ENCODE results near the gene AADACL4. TPM values are rescaled to one million over a fixed set of nuclear protein-coding genes. Genes with fewer than 3 reads are reported as not detected.

AADACL4 gene
- total RNA-seq, 1 experiment from 2014 or later = not detected

- Histone ChIP-seq H3K4ac (ENCODE audit: low read depth, low read length) (no peak overlapping the region), H3K27me3 (ENCODE audit: insufficient read depth, low read length) (no peaks in the 10 kb centered on the region), H3K4me2 (ENCODE audit: insufficient read depth, insufficient read length, low read length) (no peak overlapping the region), H3K27ac (ENCODE audit: insufficient read length, low read depth, low read length) (no peak overlapping the region), H3T11ph (ENCODE audit: low read length) (no peak overlapping the region), H3K9me3 (ENCODE audit: control insufficient read depth, low read depth, low read length) (no peaks in the 10 kb centered on the region), H2BK120ac (ENCODE audit: low read depth, low read length, poor library complexity, severe bottlenecking) (no peak overlapping the region), H4K20me1 (ENCODE audit: control insufficient read depth, insufficient read depth, insufficient read length) (no peaks in the 10 kb centered on the region), H2BK5ac (ENCODE audit: insufficient read length, low read length) (no peak overlapping the region), H2BK12ac (ENCODE audit: insufficient read length, low read depth, low read length) (no peak overlapping the region), H3K79me1 (ENCODE audit: insufficient read depth, low read depth, low read length, poor library complexity, severe bottlenecking) (no peaks in the 10 kb centered on the region), H2AFZ (ENCODE audit: low read length) (no peak overlapping the region), H3K18ac (ENCODE audit: insufficient read length, low read depth, low read length) (no peak overlapping the region), H3K23ac (ENCODE audit: insufficient read length, low read depth, low read length) (no peak overlapping the region), H3K79me2 (ENCODE audit: insufficient read depth, low read length) (no peaks in the 10 kb centered on the region), H3K4me1 (ENCODE audit: insufficient read depth, low read length) (peaks cover 2% of the 10 kb centered on the region; the same call in 1 of the 2 replicates), H3K56ac (ENCODE audit: insufficient read length, low read depth, low read length) (no peak overlapping the region), H3K23me2 (ENCODE audit: insufficient read length, low read depth, low read length, poor library complexity, severe bottlenecking) (no peaks in the 10 kb centered on the region), H2AK5ac (ENCODE audit: insufficient read length, low read length) (no peak overlapping the region), H4K91ac (ENCODE audit: insufficient read length, low read depth, low read length) (no peak overlapping the region), H4K8ac (replicated peaks; ENCODE audit: insufficient read length, low read depth, low read length) (no peak overlapping the region), H4K5ac (ENCODE audit: insufficient read length, low read depth, low read length) (no peak overlapping the region), H3K9ac (ENCODE audit: extremely low read depth, insufficient read length, low read length) (no peak overlapping the region), H2BK20ac (ENCODE audit: low read depth, low read length, poor library complexity, severe bottlenecking) (no peak overlapping the region), H2BK15ac (ENCODE audit: low read depth, low read length) (no peak overlapping the region), H3K14ac (ENCODE audit: insufficient read depth, low read length) (no peak overlapping the region)
- Mint-ChIP-seq H3K27ac (peak overlapping the region; percentile 64 to 90 (median 89); a peak in 4 of 7 replicates), H3K4me3 (no peak overlapping the region), H3K9me3 (peaks cover 2 to 3% of the 10 kb centered on the region in 2 experiments; a peak in 2 of 5 replicates), H3K4me1 (peaks cover 62 to 71% of the 10 kb centered on the region in 2 experiments), H3K27me3 (ENCODE audit: low read depth) (no peaks in the 10 kb centered on the region; the same call in 1 of the 2 replicates), H3K36me3 (ENCODE audit: insufficient read depth in 1 of 3, low read depth in 3 of 3) (peaks cover 0 to under 1% (median 0%) of the 10 kb centered on the region in 3 experiments; a peak in 1 of 7 replicates)
- no CpG with 5 or more reads among the region's 4 CpGs for WGBS (ENCODE audit: extremely low coverage, insufficient read length, low lambda C conversion rate)
- TF ChIP-seq CTCF (conservative IDR thresholded peaks at IDR 0.05) = no peak
- no peak for DNase-seq
Measured at GRCh38 chr1:12626888-12627287, 17.0 kb upstream of the AADACL4 start.

Measured in H9 (cell line).